ENCODE results near the gene RELN.
A peak's percentile ranks its signal among the peaks of the same experiment; 100 is the strongest.
"Not testable (repeated sequence)": the region's sequence is repeated elsewhere in the genome, so short reads cannot be mapped to it uniquely, and the experiment has no call there.

Gene RELN

GRCh38 chr7:103941976-103942375 lies 47.5 kb downstream of the RELN start:
- DNase-seq (ENCODE audit: low spot score), result no peak

DNA sequence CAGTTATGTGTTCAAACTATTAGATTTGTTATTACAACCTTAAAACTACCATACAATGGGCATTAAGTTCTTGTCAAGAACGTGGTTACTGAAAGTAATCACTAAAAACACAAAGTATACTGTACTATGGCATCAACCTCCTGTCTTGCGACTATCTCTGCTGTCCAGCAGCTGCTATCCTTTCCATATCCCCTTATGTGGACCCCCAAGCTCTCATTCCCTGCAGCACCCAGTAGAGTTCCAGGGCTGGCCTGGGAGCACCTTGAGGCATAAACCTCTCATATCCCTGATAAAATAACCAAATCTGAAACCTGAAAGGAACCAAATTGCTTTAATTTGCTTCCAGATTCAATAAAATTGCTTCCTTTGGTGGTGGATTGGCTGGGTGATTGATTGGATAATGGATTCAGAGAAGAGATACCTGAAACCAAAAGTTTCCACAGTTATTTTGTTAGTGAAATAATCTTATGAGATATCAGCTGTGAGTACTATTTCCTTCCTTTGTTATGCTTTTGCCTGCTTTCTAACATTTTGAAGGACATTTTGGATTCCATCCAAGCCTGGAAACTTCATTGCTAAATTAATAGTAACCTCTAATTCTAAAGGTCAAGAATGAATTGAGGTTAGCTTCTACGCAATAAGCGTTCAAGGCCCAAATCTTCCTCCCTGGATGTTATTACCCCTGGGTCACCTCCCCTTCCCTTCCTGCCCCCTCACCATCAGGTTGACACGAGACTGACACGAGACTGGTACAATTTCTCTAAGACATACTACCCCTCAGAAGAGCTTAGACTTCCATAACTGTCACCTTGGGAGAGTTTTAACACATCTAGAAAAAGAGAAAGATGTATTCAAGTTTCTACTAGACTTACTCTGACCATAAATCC lies 48.8 kb downstream of the RELN start:
- no peak for DNase-seq (ENCODE audit: low spot score)

DNA sequence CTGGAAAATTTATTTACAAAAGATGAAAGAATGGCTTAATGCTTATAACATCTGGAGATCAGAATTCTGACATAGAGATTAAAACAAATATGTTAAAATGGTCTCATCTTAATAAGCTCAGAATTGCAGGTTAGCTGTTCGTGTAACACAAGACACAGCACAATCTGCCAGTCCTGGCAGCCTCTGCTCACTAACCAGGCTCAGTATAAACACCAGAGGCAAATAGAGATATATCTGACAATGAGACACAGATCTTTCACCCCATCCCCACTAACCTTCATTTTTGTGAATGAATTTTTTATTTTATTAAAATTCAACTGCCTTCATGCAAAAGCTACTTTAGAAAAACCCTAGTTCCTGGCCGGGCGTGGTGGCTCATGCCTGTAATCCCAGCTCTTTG lies 51.8 kb downstream of the RELN start:
- no peak for DNase-seq (ENCODE audit: low spot score)

GRCh38 chr7:103936558-103936957 lies 52.9 kb downstream of the RELN start:
- DNase-seq (ENCODE audit: low spot score), result no peak

GRCh38 chr7:103934508-103934907 lies 55.0 kb downstream of the RELN start:
- DNase-seq (ENCODE audit: low spot score), result peak; percentile 38

DNA sequence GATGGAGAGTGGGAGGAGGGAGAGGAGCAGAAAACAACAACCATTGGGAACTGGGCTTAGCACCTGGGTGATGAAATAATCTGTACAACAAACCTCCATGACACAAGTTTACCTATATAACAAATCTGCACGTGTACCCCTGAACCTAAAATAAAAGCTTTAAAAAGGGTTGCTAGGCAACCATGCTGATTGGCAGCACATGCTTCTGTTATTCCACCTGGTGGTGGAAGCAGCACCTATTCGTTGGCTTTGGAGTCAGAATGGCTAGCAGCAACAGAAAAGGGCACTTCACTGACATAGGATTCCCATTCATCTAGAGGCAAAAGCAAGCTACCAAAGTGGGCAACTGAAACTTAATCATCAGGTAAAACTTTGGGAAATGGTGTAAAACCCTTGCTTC lies 57.1 kb downstream of the RELN start:
- DNase-seq (ENCODE audit: low spot score), result no peak

DNA sequence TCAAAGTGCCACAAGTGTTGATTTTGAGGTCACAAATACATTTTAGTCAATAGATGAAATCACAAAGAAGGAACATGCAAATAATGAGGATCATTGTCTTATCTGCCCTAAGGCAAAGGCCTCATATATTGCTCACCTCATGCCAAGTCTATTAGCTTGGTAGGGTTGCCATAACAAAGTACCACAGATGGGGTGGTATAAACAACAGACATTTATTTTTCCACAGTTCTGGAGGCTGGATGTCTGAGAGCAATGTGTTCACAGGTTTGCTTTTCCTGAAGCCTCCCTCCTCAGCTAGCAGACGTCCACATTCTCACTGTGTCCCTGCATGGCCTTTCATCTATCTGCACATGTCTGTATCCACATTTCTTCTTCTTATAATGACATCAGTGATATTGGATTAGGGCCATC lies 59.6 kb downstream of the RELN start:
- DNase-seq (ENCODE audit: low spot score), result no peak

DNA sequence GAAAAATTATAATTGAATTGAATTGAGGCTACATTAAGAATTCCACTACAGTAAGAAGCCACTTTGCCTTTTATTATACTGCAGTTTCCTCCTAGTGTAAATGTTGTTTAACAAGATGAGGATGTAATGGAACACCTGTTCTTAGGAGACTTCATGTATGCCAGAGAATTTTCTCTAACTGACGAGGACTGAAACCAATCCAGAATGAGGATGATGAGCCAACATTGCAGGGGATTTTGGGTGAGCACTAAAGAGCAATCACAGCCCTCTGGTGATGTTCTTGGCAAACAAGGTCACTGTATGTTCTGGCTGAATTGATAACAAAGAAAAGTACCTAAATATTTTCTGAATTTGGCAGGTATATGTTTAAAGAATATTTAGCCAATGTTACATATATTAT lies 60.9 kb downstream of the RELN start:
- no peak for DNase-seq (ENCODE audit: low spot score)

DNA sequence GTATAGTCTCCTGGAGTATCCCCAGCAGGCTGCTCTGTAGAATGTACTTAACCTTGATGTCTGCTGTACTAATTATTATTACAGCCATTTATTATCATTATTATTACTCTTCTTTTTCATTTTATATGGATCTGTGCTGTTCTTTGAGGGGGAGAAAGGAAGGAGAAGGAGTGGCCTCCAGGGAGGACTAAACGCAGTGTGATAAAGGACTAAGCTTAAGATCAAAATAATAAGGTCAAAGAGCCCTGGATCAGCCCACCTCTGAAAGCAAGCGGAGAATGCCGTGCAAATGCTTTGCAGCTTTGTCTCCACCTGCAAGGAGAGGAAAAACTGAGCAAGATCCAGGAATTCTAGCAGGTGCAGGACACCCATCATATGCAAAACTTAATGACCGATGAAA lies 65.3 kb downstream of the RELN start:
- DNase-seq (ENCODE audit: low spot score), result no peak

DNA sequence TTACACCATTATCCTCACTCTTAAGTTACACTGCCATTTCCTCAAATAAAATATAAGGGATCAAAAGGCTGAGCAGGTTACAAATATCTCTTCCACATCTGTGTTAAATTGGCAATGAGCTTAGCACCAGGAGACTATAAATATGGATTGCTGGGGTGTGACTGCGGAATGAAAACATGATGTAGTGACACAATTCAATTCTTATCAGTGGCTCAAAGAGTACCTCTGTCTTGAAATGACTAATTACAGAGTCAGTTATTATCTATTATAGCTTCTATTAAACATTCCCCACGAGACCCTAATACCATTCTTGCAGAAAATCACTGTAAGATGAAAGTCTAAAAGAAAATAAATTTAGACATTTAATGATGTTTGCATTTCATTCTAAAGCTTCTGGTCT lies 67.1 kb downstream of the RELN start:
- DNase-seq (ENCODE audit: low spot score), result no peak

DNA sequence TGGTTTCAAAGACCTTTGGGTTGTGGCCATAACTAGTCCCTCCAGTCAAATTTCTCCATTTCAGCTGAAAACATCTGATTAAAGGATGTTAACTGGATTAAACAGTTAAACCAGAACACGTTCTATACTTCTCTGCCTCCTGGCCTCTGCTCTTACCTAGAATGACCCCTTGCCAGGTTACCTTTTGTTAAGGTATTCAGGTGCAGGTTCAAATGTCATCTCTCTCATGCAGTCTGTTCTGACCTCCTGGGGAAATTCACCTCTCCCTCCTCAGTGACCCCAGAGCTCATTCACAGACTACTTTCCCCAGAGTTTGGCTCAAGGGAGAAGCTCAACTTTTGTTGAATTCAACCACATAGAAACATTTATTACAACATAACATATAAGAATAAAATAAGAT lies 67.8 kb downstream of the RELN start:
- DNase-seq (ENCODE audit: low spot score), result no peak

DNA sequence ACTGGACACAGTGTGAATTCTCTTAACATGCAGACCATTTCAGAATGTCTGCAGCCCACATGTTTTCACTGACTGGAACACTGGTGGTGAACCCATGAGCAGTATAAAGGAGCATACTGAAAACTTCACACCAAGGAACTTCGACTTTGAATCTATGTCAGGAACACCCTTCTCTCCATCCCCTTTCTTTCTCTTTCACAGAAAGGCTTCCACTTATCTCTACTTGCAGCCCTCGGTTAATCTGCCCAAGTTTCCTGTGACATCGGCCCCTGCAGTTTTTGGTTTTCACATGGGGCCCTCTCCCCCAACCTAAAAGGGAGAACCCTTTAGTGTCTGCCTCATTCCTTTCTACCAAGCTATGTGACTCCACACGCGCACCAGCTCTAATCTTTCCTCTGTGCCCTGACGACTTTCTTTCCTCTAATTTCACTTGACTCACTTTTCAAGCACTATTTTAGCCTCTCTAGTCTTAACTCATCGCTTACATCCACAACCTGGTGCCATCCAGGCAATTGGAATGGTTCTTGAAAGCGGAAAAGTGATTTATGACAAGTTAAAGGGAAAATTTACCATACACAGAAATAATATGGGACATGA lies 70.1 kb downstream of the RELN start:
- no peak for DNase-seq (ENCODE audit: low spot score)

DNA sequence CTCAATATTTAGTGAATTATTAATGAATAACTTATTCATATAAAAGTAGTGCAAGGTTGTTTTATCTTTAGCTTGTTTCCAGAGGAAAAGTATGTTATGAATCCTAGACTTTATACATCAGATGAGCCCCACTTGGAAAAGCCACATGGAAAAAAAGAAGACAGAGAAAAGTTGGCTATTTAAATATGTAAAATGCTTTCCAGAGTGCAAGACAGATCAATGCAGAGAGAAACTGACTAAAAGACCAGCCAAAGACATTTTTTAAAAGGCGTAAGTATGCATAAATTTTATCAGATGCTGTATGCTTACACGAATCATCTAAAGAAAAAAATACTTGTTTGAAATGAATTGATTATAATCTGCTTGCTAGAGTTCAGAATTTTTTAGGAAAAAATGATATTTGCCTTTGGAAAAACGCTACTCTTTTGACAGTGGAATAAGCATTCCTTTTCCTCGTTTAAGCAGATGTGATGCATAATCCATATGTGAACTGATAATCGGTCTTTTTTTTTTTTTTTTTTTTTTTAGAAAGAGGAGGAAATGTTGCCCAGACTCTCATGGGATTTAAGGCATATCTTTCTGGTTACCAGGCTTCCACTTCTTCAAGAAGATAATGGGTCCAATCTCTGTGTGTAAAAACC lies 70.7 kb downstream of the RELN start:
- no peak for DNase-seq (ENCODE audit: low spot score)

- no peak for DNase-seq (ENCODE audit: low spot score)
Measured at GRCh38 chr7:103915680-103916357, 73.6 kb downstream of the RELN start.

DNA sequence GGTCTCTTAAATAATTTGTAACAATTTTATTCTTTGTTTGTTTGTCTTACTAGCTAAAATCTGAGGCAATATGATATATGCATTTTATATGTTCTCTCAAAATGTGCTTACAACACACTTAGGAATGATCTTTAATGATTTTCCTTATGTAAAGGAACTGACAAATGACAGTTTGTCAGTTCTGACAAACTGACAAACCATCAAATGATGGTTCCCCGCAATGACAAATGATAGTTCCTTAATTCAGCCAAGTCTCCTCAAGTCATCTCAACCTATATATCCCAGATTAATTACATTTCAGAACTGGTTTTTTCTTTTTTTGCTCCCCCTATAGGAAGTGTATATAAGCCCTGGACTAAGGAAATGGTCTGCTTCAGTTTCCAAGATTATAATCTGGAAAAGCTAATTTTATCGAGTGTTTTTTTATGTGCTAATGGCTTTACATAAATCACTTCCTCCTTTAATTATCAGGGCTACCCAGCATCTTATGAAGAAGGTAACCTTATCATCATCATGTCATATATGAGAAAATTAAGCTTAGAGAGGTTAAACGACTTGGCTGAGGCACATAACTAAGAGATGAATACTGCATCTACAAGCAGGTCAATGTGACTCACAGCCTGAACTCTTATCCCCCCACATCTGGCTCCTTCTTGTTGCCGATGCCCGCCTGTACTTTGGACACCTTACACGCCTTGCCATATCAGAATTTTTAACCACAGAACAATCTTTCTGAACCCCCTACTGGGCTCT lies 75.1 kb downstream of the RELN start:
- no peak for DNase-seq (ENCODE audit: low spot score)

DNA sequence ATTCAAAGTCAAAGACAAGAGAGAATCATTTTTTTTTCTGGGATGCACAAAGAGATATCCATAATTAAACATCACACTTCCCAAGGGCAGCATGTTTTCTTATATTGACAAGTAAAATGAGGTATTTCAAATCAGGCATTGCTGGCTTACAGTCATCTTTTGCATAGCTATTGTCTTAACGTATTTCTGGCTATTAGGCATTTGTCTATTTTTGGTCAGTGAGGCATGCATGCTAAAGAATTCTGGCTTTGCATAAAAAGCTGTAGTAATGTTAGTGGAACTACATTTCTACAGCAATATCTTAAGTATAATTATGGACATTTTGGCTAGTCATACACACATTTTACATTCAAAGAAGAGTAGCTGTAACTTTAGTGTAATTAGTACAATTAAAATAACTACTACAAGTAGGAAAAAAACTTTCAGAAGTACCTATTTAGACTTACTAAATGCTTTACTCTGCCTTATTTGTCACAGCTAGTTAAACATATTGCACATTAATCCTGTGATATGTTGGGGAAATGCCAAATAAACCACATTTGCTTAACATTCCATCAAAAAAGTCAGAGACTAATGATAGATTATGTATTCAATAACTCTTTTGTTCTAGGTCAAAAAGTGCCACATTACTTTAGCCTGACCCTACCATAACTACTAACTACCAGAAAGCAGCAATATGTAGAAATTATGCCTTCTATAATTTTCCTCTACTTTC lies 76.4 kb downstream of the RELN start:
- DNase-seq (ENCODE audit: low spot score), result no peak

- not testable (repeated sequence) for DNase-seq (ENCODE audit: low spot score)
Measured at GRCh38 chr7:103911015-103911414, 78.4 kb downstream of the RELN start.

GRCh38 chr7:103905997-103906396 lies 83.5 kb downstream of the RELN start:
- no peak for DNase-seq (ENCODE audit: low spot score)

DNA sequence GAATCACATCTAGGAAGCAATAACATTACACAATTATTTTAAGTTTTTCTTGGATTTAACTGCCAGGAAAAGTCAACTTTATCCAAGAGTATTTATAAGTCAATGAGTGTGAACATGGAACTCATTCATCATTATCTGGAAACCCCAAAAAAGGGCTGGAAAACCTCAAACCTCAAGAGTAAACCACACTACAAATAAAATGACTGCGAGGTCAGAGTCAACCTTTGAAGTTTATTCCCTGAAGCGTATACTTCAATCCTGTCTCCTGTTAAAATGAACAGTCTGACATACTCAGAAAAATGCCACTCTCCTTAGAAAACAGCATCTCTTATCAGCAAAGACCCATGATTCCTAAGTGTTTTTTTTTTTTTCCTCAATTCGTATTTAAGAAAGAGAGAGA lies 86.5 kb downstream of the RELN start:
- no peak for DNase-seq (ENCODE audit: low spot score)

DNA sequence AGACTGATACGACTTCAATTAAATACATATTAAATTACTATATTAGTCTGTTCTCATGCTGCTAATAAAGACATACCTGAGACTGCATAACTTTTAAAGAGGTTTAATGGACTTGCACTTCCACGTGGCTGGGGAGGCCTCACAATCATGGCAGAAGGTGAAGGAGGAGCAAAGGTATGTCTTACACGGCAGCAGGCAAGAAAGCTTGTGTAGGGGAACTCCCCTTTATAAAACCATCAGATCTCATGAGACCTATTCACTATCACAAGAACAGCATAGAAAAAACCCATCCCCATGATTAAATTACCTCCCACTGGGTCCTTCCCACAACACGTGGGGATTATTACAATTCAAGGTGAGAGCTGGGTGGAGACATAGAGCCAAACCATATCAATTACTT lies 92.6 kb downstream of the RELN start:
- DNase-seq (ENCODE audit: low spot score), result not testable (repeated sequence)

Data from putamen (tissue), 1 donor.